ENCODE data around the gene YAP1. TPM values are rescaled to one million over a fixed set of nuclear protein-coding genes. Genes with fewer than 3 reads are reported as not detected.

YAP1 gene
- total RNA-seq, 1 donor from 2014 or later = 129 TPM

DNA sequence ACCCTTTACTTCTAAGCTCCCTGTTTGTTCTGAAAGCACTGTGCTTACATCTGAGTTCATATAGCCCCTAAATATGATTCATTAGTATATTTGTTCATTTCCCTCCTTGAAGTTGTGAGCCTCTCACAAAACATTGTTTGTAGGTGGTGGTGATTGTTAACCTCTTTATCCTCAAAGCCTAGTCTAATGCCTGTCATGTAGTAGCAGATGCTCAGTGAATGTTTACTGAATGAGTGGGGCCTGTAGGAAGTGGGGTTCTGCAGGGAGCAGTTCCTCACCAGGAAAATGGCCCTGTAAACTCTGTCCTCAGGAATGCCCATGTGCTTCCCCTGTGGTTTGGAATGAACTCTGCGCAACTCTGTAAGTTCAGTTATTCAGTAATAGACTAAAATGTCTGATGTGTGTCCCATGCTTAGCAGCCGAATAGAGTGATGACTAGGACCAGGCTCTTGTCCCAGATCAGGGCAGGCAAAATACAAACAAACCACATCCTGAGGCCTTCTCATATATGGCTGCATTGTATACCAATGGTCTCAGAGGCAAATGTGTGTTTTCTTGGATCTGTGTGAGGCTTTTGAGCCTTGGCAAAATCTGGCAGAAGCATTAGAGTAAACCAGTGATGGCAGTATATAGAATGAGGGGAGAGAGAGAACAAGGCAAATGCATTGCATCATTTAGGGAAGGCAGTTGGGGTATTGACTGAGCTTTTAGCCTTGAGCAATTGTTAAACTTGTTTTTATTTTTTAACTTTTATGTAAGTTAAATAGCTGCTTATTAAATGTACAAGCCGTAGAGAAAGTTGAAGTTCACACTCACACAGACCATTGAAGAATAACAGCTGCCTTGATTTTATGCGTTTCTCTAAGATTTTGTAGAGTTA, 115.7 kb downstream of the YAP1 start:
- peak overlapping the region; percentile 90 for H3K27ac Mint-ChIP-seq (ENCODE audit: unreplicated experiment)

DNA sequence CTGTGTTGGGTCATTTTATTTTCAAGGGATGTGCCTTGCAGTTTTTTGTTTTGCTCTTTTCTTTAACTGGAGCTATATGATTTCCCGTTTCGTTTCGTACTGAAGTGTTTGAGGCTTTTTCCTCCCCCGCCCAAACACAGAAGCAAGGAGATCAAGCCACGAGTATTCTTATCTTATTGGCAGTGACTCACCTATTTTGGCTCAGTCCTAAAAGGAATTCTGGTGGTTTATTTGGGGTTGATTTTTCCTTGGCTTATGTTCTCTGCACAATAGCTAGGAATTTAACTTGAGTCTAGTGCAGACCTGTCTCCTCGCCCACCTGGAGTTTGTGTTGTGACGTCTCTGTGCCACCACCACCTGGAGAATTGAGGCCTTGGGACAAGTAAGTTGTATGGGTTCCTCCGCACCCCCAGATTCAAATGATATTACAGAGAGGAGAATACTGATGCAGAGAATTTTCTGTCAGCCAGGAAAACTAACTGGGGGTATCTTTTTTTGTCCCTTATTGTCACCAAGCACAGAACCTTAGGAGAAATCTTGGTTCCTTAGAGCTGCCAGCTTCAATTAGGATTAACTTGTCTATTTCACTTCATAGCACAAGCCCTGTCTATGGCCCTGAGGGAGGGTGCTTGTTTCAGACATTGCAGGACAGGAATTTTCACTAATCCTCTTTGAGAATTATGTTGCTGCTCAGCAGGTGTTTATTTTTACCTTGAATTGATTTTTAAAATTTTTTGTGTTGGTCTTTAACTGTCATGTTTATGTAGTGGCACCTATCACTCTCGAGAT, 116.6 kb downstream of the YAP1 start:
- Histone ChIP-seq H3K9ac (ENCODE audit: low read length) (peak overlapping the region; percentile 81), H3K79me2 (ENCODE audit: insufficient read depth, low read length) (peaks cover 25% of the 10 kb centered on the region), H2AFZ (ENCODE audit: low read depth, low read length) (no peak overlapping the region), H3K27me3 (ENCODE audit: insufficient read depth, low read length) (no peaks in the 10 kb centered on the region), H3K9me3 (ENCODE audit: insufficient read depth, low read depth, low read length) (no peaks in the 10 kb centered on the region), H3K4me2 (ENCODE audit: low read length) (peak overlapping the region; percentile 86), H4K20me1 (ENCODE audit: insufficient read depth, low read length) (no peaks in the 10 kb centered on the region), H3K4me1 (ENCODE audit: insufficient read depth, low read length) (peaks cover 22% of the 10 kb centered on the region), H3K27ac (ENCODE audit: low read depth, low read length) (peak overlapping the region; percentile 94), H3K4me3 (ENCODE audit: insufficient read depth, low read depth, low read length) (peak overlapping the region; percentile 43), H3K36me3 (ENCODE audit: insufficient read depth, low read length) (peaks cover 25% of the 10 kb centered on the region)
- Mint-ChIP-seq H3K4me3 (ENCODE audit: unreplicated experiment) (peak overlapping the region; percentile 70), H3K27ac (ENCODE audit: unreplicated experiment) (peak overlapping the region; percentile 90), H3K27me3 (ENCODE audit: low read depth, unreplicated experiment) (no peaks in the 10 kb centered on the region), H3K36me3 (ENCODE audit: low read depth, unreplicated experiment) (peaks cover 9% of the 10 kb centered on the region), H3K9me3 (ENCODE audit: unreplicated experiment) (no peaks in the 10 kb centered on the region), H3K4me1 (ENCODE audit: low read depth, unreplicated experiment) (peaks cover 30% of the 10 kb centered on the region)
- no peak for TF ChIP-seq EZH2 (IDR thresholded peaks at IDR 0.05; ENCODE audit: insufficient read depth, low read length)
- TF ChIP-seq, protein P1, sequence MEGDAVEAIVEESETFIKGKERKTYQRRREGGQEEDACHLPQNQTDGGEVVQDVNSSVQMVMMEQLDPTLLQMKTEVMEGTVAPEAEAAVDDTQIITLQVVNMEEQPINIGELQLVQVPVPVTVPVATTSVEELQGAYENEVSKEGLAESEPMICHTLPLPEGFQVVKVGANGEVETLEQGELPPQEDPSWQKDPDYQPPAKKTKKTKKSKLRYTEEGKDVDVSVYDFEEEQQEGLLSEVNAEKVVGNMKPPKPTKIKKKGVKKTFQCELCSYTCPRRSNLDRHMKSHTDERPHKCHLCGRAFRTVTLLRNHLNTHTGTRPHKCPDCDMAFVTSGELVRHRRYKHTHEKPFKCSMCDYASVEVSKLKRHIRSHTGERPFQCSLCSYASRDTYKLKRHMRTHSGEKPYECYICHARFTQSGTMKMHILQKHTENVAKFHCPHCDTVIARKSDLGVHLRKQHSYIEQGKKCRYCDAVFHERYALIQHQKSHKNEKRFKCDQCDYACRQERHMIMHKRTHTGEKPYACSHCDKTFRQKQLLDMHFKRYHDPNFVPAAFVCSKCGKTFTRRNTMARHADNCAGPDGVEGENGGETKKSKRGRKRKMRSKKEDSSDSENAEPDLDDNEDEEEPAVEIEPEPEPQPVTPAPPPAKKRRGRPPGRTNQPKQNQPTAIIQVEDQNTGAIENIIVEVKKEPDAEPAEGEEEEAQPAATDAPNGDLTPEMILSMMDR (IDR thresholded peaks at IDR 0.05; ENCODE audit: insufficient read depth, low read depth, low read length) = no peak
- DNase-seq (ENCODE audit: low read depth) = peak; percentile 94
- peak; percentile 98 for FAIRE-seq

More for the DNA sequence above, 115.7 kb downstream of the YAP1 start:
- H3K27ac ChIP-seq (ENCODE audit: low read depth, low read length) = peak overlapping the region; percentile 94
- FAIRE-seq (peak; percentile 97), DNase-seq (ENCODE audit: low read depth) (peak; percentile 98)
- no peaks in the 10 kb centered on the region for H3K27me3 ChIP-seq (ENCODE audit: insufficient read depth, low read length)
- peaks cover 33% of the 10 kb centered on the region for H3K79me2 ChIP-seq (ENCODE audit: insufficient read depth, low read length)
- no peak overlapping the region for H2AFZ ChIP-seq (ENCODE audit: low read depth, low read length)
- peaks cover 34% of the 10 kb centered on the region for H3K4me1 Mint-ChIP-seq (ENCODE audit: low read depth, unreplicated experiment)
- H3K4me2 ChIP-seq (ENCODE audit: low read length) = peak overlapping the region; percentile 86
- no peaks in the 10 kb centered on the region for H3K27me3 Mint-ChIP-seq (ENCODE audit: low read depth, unreplicated experiment)
- H3K9ac ChIP-seq (ENCODE audit: low read length) = peak overlapping the region; percentile 81
- peak overlapping the region; percentile 43 for H3K4me3 ChIP-seq (ENCODE audit: insufficient read depth, low read depth, low read length)
- H3K36me3 ChIP-seq (ENCODE audit: insufficient read depth, low read length) = peaks cover 25% of the 10 kb centered on the region
- peaks cover 29% of the 10 kb centered on the region for H3K4me1 ChIP-seq (ENCODE audit: insufficient read depth, low read length)
- peak overlapping the region; percentile 6 for H3K4me3 Mint-ChIP-seq (ENCODE audit: unreplicated experiment)
- H3K36me3 Mint-ChIP-seq (ENCODE audit: low read depth, unreplicated experiment) = peaks cover 7% of the 10 kb centered on the region
- no peaks in the 10 kb centered on the region for H4K20me1 ChIP-seq (ENCODE audit: insufficient read depth, low read length)
- H3K9me3 ChIP-seq (ENCODE audit: insufficient read depth, low read depth, low read length) = no peaks in the 10 kb centered on the region
- TF ChIP-seq, protein P1 (IDR thresholded peaks at IDR 0.05; ENCODE audit: insufficient read depth, low read depth, low read length) = no peak
- no peak for TF ChIP-seq EZH2 (IDR thresholded peaks at IDR 0.05; ENCODE audit: insufficient read depth, low read length)
- H3K9me3 Mint-ChIP-seq (ENCODE audit: unreplicated experiment) = no peaks in the 10 kb centered on the region
